ENCODE measurements around the gene DSTN. TPM values are rescaled to one million over a fixed set of nuclear protein-coding genes. Genes with fewer than 3 reads are reported as not detected.

The DSTN gene
- total RNA-seq, 1 donor: 27.6 TPM

- Histone ChIP-seq H3K27me3 (ENCODE audit: insufficient read depth, low read length) (no peaks in the 10 kb centered on the region), H3K4me3 (ENCODE audit: low read length) (no peak overlapping the region), H3K9me3 (ENCODE audit: low read depth, low read length) (no peaks in the 10 kb centered on the region), H3K4me1 (ENCODE audit: insufficient read depth, low read length) (peaks cover 2% of the 10 kb centered on the region)
Measured at GRCh38 chr20:17617868-17618672, 48.2 kb downstream of the DSTN start.

GRCh38 chr20:17618673-17619013, 48.8 kb downstream of the DSTN start:
- Histone ChIP-seq H3K4me1 (ENCODE audit: insufficient read depth, low read length) (no peaks in the 10 kb centered on the region), H3K4me3 (ENCODE audit: low read length) (no peak overlapping the region), H3K9me3 (ENCODE audit: low read depth, low read length) (no peaks in the 10 kb centered on the region), H3K27me3 (ENCODE audit: insufficient read depth, low read length) (no peaks in the 10 kb centered on the region)

GRCh38 chr20:17619351-17620093, 49.6 kb downstream of the DSTN start:
- H3K27me3 ChIP-seq (ENCODE audit: insufficient read depth, low read length): no peaks in the 10 kb centered on the region
- no peak overlapping the region for H3K4me3 ChIP-seq (ENCODE audit: low read length)
- no peaks in the 10 kb centered on the region for H3K9me3 ChIP-seq (ENCODE audit: low read depth, low read length)
- no peaks in the 10 kb centered on the region for H3K4me1 ChIP-seq (ENCODE audit: insufficient read depth, low read length)

GRCh38 chr20:17620371-17621228, 50.7 kb downstream of the DSTN start:
- no peaks in the 10 kb centered on the region for H3K27me3 ChIP-seq (ENCODE audit: insufficient read depth, low read length)
- H3K9me3 ChIP-seq (ENCODE audit: low read depth, low read length): no peaks in the 10 kb centered on the region
- no peaks in the 10 kb centered on the region for H3K4me1 ChIP-seq (ENCODE audit: insufficient read depth, low read length)
- no peak overlapping the region for H3K4me3 ChIP-seq (ENCODE audit: low read length)

GRCh38 chr20:17621229-17621968, 51.5 kb downstream of the DSTN start:
- Histone ChIP-seq H3K4me1 (ENCODE audit: insufficient read depth, low read length) (no peaks in the 10 kb centered on the region), H3K9me3 (ENCODE audit: low read depth, low read length) (no peaks in the 10 kb centered on the region), H3K4me3 (ENCODE audit: low read length) (no peak overlapping the region), H3K27me3 (ENCODE audit: insufficient read depth, low read length) (no peaks in the 10 kb centered on the region)

GRCh38 chr20:17622086-17622850, 52.4 kb downstream of the DSTN start:
- no peaks in the 10 kb centered on the region for H3K9me3 ChIP-seq (ENCODE audit: low read depth, low read length)

GRCh38 chr20:17622851-17623508, 53.1 kb downstream of the DSTN start:
- no peaks in the 10 kb centered on the region for H3K4me1 ChIP-seq (ENCODE audit: insufficient read depth, low read length)
- H3K27me3 ChIP-seq (ENCODE audit: insufficient read depth, low read length): no peaks in the 10 kb centered on the region
- no peak overlapping the region for H3K4me3 ChIP-seq (ENCODE audit: low read length)
- H3K9me3 ChIP-seq (ENCODE audit: low read depth, low read length): no peaks in the 10 kb centered on the region

More at GRCh38 chr20:17622086-17622850, 52.4 kb downstream of the DSTN start:
- Histone ChIP-seq H3K4me1 (ENCODE audit: insufficient read depth, low read length) (no peaks in the 10 kb centered on the region), H3K4me3 (ENCODE audit: low read length) (no peak overlapping the region), H3K27me3 (ENCODE audit: insufficient read depth, low read length) (no peaks in the 10 kb centered on the region)

GRCh38 chr20:17624070-17624469, 54.2 kb downstream of the DSTN start:
- Histone ChIP-seq H3K9me3 (ENCODE audit: low read depth, low read length) (no peaks in the 10 kb centered on the region), H3K4me3 (ENCODE audit: low read length) (no peak overlapping the region), H3K27me3 (ENCODE audit: insufficient read depth, low read length) (no peaks in the 10 kb centered on the region), H3K4me1 (ENCODE audit: insufficient read depth, low read length) (no peaks in the 10 kb centered on the region)

- Histone ChIP-seq H3K4me1 (ENCODE audit: insufficient read depth, low read length) (no peaks in the 10 kb centered on the region), H3K9me3 (ENCODE audit: low read depth, low read length) (no peaks in the 10 kb centered on the region), H3K27me3 (ENCODE audit: insufficient read depth, low read length) (no peaks in the 10 kb centered on the region), H3K4me3 (ENCODE audit: low read length) (no peak overlapping the region)
Measured at GRCh38 chr20:17624551-17625245, 54.8 kb downstream of the DSTN start.

- Histone ChIP-seq H3K27me3 (ENCODE audit: insufficient read depth, low read length) (no peaks in the 10 kb centered on the region), H3K9me3 (ENCODE audit: low read depth, low read length) (no peaks in the 10 kb centered on the region), H3K4me1 (ENCODE audit: insufficient read depth, low read length) (no peaks in the 10 kb centered on the region), H3K4me3 (ENCODE audit: low read length) (no peak overlapping the region)
Measured at GRCh38 chr20:17625246-17626051, 55.6 kb downstream of the DSTN start.

GRCh38 chr20:17626217-17627007, 56.5 kb downstream of the DSTN start:
- H3K4me1 ChIP-seq (ENCODE audit: insufficient read depth, low read length): no peaks in the 10 kb centered on the region
- no peaks in the 10 kb centered on the region for H3K9me3 ChIP-seq (ENCODE audit: low read depth, low read length)
- H3K27me3 ChIP-seq (ENCODE audit: insufficient read depth, low read length): no peaks in the 10 kb centered on the region
- no peak overlapping the region for H3K4me3 ChIP-seq (ENCODE audit: low read length)
